HUES6 (cell line): ENCODE results near the gene ZNF223.

Experiments used
- H3K27ac ChIP-seq: 2 replicates; pipeline ENCODE4 v1.7.0; 2013; ENCODE audit warnings: low read depth, mild to moderate bottlenecking, low read length, inconsistent platforms
- H3K27me3 ChIP-seq: 2 replicates; pipeline ENCODE4 v1.6.1; 2013; ENCODE audit warnings: low read length; ENCODE audit not compliant: control insufficient read depth, insufficient read depth
- H3K36me3 ChIP-seq: 2 replicates; pipeline ENCODE4 v1.6.1; 2013; ENCODE audit warnings: low read length; ENCODE audit not compliant: control insufficient read depth, insufficient read depth
- H3K4me1 ChIP-seq: 2 replicates; pipeline ENCODE4 v1.6.1; 2013; ENCODE audit warnings: low read length; ENCODE audit not compliant: control insufficient read depth, insufficient read depth
- H3K4me3 ChIP-seq: 2 replicates; pipeline ENCODE4 v1.5.1; 2013; ENCODE audit warnings: low read depth, low read length
- H3K9ac ChIP-seq: one replicate; pipeline ENCODE4 v1.6.1; 2013; ENCODE audit warnings: mild to moderate bottlenecking, low read length
- H3K9me3 ChIP-seq: 2 replicates; pipeline ENCODE4 v1.6.1; 2013; ENCODE audit warnings: low read depth, low read length; ENCODE audit not compliant: control insufficient read depth, insufficient read depth

ZNF223 gene

GRCh38 chr19:44113784-44114390 lies 62.1 kb downstream of the ZNF223 start:
- H3K9me3 ChIP-seq = peaks cover 4% of the 10 kb centered on the region; the same call in 1 of the 2 replicates
- H3K36me3 ChIP-seq = peaks cover 27% of the 10 kb centered on the region
- no peaks in the 10 kb centered on the region for H3K27me3 ChIP-seq
- peaks cover 3% of the 10 kb centered on the region; the same call in 1 of the 2 replicates for H3K4me1 ChIP-seq
- H3K4me3 ChIP-seq = peak overlapping the region; percentile 86
- no peak overlapping the region for H3K27ac ChIP-seq
- H3K9ac ChIP-seq = peak overlapping the region; percentile 83
